Kidney epithelial cell (primary cell): Measurements from ENCODE around the gene HDDC3. TPM values are rescaled to one million over a fixed set of nuclear protein-coding genes. Genes with fewer than 3 reads are reported as not detected.

Experiments
- DNase-seq: peaks from one replicate; pipeline ENCODE4 v3.0.0-alpha.2; 2010; ENCODE audit warnings: low read depth
- H3K27me3 ChIP-seq: 2 replicates; pipeline ENCODE4 v1.6.0; 2011; ENCODE audit warnings: low read length; ENCODE audit not compliant: control insufficient read depth, insufficient read depth
- H3K36me3 ChIP-seq: 2 replicates; pipeline ENCODE4 v1.5.1; 2011; ENCODE audit warnings: low read length; ENCODE audit not compliant: control insufficient read depth, insufficient read depth
- H3K4me3 ChIP-seq: 2 replicates; pipeline ENCODE4 v1.5.1; 2011; ENCODE audit warnings: low read depth, mild to moderate bottlenecking, control low read depth, low read length
- total RNA-seq: library from RNA; depleted of rRNA; stranded (reverse); fragments of >200 nt; gene quantifications from 2 replicates; pipeline ENCODE4 v1.2.3, GENCODE V29; 2015
- TF ChIP-seq, protein P1 (sequence below): IDR thresholded peaks from 2 replicates; pipeline ENCODE4 v1.5.1; 2011; ENCODE audit warnings: mild to moderate bottlenecking, moderate library complexity, low read length, control low read depth, inconsistent platforms; ENCODE audit not compliant: insufficient read depth, poor library complexity, severe bottlenecking

The HDDC3 gene
- total RNA-seq, 1 donor from 2014 or later, result 20.0 TPM

DNA sequence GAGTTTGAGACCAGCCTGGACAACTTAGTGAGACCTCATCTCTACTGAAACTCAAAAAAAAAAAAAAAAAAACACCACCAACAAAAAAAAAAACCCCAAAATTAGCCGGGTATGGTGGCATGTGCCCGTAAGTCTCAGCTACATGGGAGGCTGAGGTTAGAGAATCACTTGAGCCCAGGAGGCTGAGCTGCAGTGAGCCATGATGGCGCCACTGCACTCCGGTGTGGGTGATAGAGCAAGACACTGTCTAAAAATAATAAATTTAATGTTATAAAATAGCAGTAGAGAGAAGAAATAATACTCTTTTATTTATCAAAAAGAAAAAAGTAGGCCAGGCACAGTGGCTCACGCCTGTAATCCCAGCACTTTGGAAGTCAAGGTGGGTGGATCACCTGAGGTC is 39.8 kb upstream of the HDDC3 start:
- Histone ChIP-seq H3K36me3 (no peaks in the 10 kb centered on the region), H3K27me3 (no peaks in the 10 kb centered on the region), H3K4me3 (no peak overlapping the region)
- DNase-seq, result no peak
- TF ChIP-seq, protein P1, sequence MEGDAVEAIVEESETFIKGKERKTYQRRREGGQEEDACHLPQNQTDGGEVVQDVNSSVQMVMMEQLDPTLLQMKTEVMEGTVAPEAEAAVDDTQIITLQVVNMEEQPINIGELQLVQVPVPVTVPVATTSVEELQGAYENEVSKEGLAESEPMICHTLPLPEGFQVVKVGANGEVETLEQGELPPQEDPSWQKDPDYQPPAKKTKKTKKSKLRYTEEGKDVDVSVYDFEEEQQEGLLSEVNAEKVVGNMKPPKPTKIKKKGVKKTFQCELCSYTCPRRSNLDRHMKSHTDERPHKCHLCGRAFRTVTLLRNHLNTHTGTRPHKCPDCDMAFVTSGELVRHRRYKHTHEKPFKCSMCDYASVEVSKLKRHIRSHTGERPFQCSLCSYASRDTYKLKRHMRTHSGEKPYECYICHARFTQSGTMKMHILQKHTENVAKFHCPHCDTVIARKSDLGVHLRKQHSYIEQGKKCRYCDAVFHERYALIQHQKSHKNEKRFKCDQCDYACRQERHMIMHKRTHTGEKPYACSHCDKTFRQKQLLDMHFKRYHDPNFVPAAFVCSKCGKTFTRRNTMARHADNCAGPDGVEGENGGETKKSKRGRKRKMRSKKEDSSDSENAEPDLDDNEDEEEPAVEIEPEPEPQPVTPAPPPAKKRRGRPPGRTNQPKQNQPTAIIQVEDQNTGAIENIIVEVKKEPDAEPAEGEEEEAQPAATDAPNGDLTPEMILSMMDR, result no peak

DNA sequence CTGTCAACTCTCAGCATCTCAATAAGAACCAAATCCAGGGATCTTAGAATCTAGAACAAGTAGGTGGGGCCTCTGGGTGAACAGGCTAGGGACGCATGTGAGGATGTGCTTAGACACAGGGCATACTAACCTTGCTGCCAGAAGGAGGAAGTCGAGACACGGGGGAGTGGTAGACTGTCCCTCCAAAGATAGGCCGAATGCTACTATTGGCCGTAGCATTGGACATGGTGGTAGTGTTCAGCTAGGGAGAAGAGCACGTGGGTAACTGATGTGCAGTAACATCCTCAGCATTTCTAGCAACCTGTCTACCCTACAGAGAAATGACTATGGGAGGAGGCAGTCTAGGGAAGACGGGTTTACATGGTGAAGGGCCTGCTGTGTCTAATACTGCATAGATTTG is 37.9 kb upstream of the HDDC3 start:
- DNase-seq, result no peak
- Histone ChIP-seq H3K27me3 (no peaks in the 10 kb centered on the region), H3K4me3 (no peak overlapping the region), H3K36me3 (peaks cover 1% of the 10 kb centered on the region)
- TF ChIP-seq, protein P1, result no peak

DNA sequence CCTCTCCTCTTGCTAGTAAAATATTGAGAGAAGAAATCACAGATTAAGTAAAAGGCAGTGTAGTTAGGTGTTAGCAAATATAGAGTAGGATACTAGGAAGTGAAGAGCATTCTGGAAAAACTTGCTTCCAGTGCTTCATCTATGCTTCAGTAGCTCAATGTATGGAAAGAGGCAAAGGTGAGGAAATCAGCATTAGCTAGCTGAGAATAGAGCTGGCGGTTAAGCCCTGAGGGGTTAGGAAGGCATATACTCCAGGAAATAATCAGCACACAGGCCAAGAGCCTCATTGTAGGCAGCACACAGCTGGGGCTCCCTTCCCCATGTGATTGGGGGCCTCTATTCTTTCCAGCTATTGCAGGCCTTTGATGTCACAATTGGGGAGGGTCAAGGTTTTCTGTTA is 36.1 kb upstream of the HDDC3 start:
- H3K36me3 ChIP-seq, result peaks cover 1% of the 10 kb centered on the region
- TF ChIP-seq, protein P1, result no peak
- no peak overlapping the region for H3K4me3 ChIP-seq
- H3K27me3 ChIP-seq, result no peaks in the 10 kb centered on the region
- DNase-seq, result no peak

DNA sequence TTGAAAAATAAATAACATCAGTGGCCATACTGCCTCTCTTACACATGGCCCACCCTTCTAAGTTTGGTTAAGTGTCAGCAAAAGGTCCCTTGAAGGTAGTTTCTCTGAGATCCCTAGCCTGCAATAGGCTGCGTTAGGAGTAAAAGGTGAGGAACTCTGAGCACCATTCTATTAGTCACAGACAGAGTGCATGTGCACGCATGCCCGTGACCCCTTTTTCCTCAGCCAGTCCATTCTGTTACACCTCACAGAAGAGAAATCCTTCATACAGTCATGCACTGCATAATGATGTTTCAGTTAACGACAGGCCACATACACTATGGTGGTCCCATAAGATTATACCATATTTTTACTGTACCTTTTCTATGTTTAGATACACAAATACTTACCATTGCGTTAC is 34.9 kb upstream of the HDDC3 start:
- H3K27me3 ChIP-seq, result no peaks in the 10 kb centered on the region
- H3K4me3 ChIP-seq, result no peak overlapping the region
- peaks cover 1% of the 10 kb centered on the region for H3K36me3 ChIP-seq
- TF ChIP-seq, protein P1, result no peak
- DNase-seq, result no peak

DNA sequence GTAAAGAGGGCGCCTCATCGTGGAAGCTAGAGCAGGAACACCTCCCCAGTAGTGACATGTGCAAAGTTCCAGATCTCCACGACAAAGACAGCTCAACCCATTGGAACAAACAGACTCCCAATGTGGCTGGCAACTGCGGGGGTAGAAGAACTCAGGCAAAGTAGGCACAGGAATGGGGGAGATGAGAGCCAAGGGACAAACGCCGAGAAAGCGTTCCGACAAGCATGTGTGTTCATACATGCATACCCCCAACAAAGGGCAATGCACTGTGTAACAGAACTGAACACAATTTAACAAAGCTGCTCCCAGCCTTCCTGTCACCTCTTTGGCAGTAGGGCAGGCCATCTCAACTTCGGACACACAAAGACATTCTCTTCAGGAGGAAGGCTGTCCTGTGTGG is 33.9 kb upstream of the HDDC3 start:
- H3K4me3 ChIP-seq, result no peak overlapping the region
- DNase-seq, result no peak
- H3K36me3 ChIP-seq, result peaks cover 1% of the 10 kb centered on the region
- no peaks in the 10 kb centered on the region for H3K27me3 ChIP-seq
- TF ChIP-seq, protein P1, result no peak

DNA sequence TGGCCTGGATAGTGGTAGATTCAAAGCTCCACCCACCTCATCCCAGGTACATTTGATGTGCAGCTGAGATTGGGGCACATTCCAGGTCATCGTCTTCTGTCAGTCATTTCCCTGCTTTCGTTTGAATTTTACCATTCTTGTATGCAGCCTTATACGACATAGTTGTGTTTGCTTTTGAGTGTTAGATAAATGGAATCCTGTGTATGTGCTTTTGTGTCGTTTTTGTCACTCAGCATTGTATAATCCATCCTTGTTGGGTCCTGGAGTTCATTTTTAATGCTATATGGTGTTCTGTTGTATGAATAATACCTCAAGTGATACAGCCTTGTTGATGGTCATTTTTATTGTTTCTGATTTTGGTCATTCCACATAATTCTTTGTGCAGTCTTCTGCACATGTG is 29.7 kb upstream of the HDDC3 start:
- Histone ChIP-seq H3K4me3 (no peak overlapping the region), H3K36me3 (peaks cover 1% of the 10 kb centered on the region), H3K27me3 (no peaks in the 10 kb centered on the region)
- TF ChIP-seq, protein P1, result no peak
- no peak for DNase-seq
